Spinal cord (tissue), 10 donors: ENCODE results near the gene ARGFX. TPM values are rescaled to one million over a fixed set of nuclear protein-coding genes. Genes with fewer than 3 reads are reported as not detected.

Source experiments
- DNase-seq, 6 donors: peaks; one replicate each; pipeline versions ENCODE4 v3.0.0 to v3.0.0-alpha.2; 2013 to 2015; ENCODE audit warnings: low spot score in 6 of 6, low read depth in 4 of 6
- H3K27ac ChIP-seq: one replicate; pipeline ENCODE4 v1.5.1; 2013; ENCODE audit warnings: low read depth, low read length, control low read depth
- H3K27me3 ChIP-seq: one replicate; pipeline ENCODE4 v1.6.1; 2013; ENCODE audit warnings: low read length; ENCODE audit not compliant: control insufficient read depth, insufficient read depth
- H3K36me3 ChIP-seq: one replicate; pipeline ENCODE4 v1.6.1; 2013; ENCODE audit warnings: low read length; ENCODE audit not compliant: control insufficient read depth, insufficient read depth
- H3K4me1 ChIP-seq: one replicate; pipeline ENCODE4 v1.6.1; 2013; ENCODE audit warnings: low read length; ENCODE audit not compliant: control insufficient read depth, insufficient read depth
- H3K4me3 ChIP-seq: one replicate; pipeline ENCODE4 v1.5.1; 2013; ENCODE audit warnings: low read depth, low read length, control low read depth
- H3K9me3 ChIP-seq: one replicate; pipeline ENCODE4 v1.6.1; 2013; ENCODE audit warnings: low read length; ENCODE audit not compliant: control insufficient read depth, insufficient read depth
- WGBS: methylation state at CpG from one replicate; pipeline ENCODE4 v1.1.5; 2013; ENCODE audit warnings: missing lambda C conversion rate; ENCODE audit not compliant: insufficient coverage; 5-methylcytosine and 5-hydroxymethylcytosine counted together
- long read RNA-seq, 4 donors: transcript quantifications; one replicate each; lab custom pipeline, GENCODE V29; 2026
- polyA plus RNA-seq, 2 donors: library from polyadenylated mRNA; unstranded; fragments of 120-200 nt; gene quantifications; one replicate each; pipeline ENCODE4 v1.2.1, GENCODE V29; 2013; ENCODE audit not compliant: insufficient read length in 2 of 2
- total RNA-seq, 2 donors: library from RNA; depleted of rRNA in 1 of 2; stranded (reverse); fragments of 120-200 nt in 1 of 2; fragments of >200 nt in 1 of 2; gene quantifications; one replicate each; pipeline versions ENCODE4 v1.2.3 to v1.2.4, GENCODE V29; 2013 to 2014
- donor health status: healthy.

ARGFX gene
- total RNA-seq (not detected), polyA plus RNA-seq (not detected)
- long read RNA-seq, donor 1, result 0 reads
- long read RNA-seq, donor 2, result 0 reads
- long read RNA-seq, donor 3, result 0 reads
- long read RNA-seq, donor 4, result 0 reads

DNA sequence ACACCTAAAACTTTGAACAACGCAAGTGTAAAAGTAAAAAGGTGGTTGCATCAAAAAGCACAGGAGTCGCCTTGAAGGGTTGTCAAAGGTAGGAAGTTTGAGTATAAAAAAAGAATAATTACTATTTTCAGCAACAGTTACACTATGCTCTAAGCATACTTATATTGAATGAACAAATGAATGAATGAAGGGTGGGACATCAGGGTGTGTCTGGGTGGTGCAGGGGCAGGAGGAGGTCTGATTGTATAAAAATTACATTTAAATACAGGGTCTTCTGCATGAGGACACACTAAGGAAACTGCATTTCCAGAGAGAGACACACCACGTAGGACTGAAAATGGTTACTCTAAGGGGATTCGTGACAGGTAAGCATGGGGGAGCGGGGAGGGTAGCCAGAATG lies at the start of gene ARGFX:
Gene ARGFX (plus strand): TSS at position 301 of the 400 bp plus-strand sequence. CDS start 2,765 bp downstream, outside the sequence.
- Histone ChIP-seq H3K9me3 (no peaks in the 10 kb centered on the region), H3K4me1 (no peaks in the 10 kb centered on the region), H3K36me3 (no peaks in the 10 kb centered on the region), H3K27me3 (no peaks in the 10 kb centered on the region), H3K27ac (no peak within 1 kb of the TSS), H3K4me3 (no peak within 1 kb of the TSS)
- no CpG with 5 or more reads among the region's 5 CpGs for WGBS
- DNase-seq, result no peak

DNA sequence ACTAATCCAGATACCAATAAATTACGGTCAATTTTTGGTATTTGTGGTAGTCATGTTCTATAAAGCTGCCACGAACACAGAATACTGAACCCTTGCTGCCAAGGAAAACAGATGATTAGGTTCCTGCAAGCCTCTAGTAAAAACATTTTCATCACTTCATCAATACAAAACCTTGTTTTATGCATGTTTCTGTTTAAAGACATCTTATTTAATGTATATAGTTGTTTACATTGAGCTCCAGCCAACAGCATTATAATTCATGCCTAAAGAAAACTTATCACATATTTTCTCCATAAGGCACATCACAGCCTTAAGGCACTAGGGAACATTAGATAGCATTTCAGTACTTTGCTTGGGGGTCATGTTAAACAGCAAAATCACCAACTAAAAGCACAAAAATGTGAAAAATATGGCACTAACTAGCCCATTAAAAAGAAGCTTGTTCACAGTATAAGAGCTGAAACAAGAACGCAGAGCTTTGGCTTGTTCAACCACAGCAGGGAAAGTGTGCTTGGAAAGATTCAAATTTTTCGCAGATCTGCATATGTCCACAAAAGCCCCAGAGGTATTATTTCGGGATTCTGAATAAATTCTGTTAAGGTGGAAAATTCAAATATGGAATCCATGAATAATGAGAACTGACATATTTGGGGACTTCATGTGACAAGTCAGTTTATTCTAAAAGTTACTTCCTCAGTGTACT lies 49.6 kb upstream of the ARGFX start:
- no peaks in the 10 kb centered on the region for H3K4me1 ChIP-seq
- H3K4me3 ChIP-seq, result no peak overlapping the region
- peak in 2 of 6 donors; percentile 3 to 20 for DNase-seq
- WGBS, result 100% methylated on average over 2 of the region's 5 CpGs
- no peak overlapping the region for H3K27ac ChIP-seq
- H3K9me3 ChIP-seq, result peaks cover 5% of the 10 kb centered on the region
- no peaks in the 10 kb centered on the region for H3K36me3 ChIP-seq
- no peaks in the 10 kb centered on the region for H3K27me3 ChIP-seq

DNA sequence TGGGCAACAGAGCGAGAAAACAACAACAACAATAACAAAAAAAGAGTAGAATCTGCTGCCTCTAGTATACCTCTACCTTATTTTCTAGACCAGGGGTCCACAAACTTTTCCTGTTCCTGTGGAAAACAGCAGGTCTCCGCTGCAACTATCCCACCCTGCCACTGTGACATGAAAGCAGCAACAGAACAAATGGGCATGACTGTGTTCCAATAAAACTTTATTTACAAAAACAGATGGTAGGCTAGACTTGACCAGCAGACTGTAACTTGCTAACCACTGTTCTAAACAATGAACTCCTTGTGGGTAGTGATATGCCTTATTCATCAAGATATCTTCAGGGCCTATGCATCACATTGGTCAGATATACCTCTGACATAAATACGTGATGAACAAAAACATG lies 47.2 kb upstream of the ARGFX start:
- 100% methylated on average over 2 of the region's 3 CpGs for WGBS
- Histone ChIP-seq H3K36me3 (no peaks in the 10 kb centered on the region), H3K27me3 (no peaks in the 10 kb centered on the region), H3K27ac (no peak overlapping the region), H3K4me1 (no peaks in the 10 kb centered on the region), H3K9me3 (peaks cover 5% of the 10 kb centered on the region), H3K4me3 (no peak overlapping the region)
- DNase-seq, result no peak

DNA sequence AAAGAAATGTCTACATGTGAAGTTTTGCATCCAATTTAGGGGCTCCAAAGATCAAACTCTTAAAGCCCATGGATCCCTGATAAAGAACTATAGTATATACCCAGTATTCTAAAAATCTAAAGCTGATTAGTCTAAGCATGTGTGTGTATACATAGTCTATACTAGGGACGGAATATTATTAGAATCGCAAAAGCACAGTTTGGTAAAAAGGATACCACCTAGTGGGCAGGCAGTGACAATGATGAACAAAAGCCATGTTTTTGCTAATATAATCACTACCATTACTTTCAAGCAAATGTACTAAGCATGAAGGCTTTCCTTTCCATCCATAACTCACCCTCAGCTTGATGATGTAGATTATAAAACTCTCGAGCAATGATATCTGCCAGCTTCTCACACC lies 38.4 kb upstream of the ARGFX start:
- DNase-seq, result peak in 1 of 6 donors; percentile 59
- Histone ChIP-seq H3K4me3 (no peak overlapping the region), H3K4me1 (no peaks in the 10 kb centered on the region), H3K9me3 (no peaks in the 10 kb centered on the region), H3K36me3 (peaks cover 2% of the 10 kb centered on the region), H3K27me3 (no peaks in the 10 kb centered on the region), H3K27ac (no peak overlapping the region)
- no CpG with 5 or more reads among the region's 3 CpGs for WGBS

DNA sequence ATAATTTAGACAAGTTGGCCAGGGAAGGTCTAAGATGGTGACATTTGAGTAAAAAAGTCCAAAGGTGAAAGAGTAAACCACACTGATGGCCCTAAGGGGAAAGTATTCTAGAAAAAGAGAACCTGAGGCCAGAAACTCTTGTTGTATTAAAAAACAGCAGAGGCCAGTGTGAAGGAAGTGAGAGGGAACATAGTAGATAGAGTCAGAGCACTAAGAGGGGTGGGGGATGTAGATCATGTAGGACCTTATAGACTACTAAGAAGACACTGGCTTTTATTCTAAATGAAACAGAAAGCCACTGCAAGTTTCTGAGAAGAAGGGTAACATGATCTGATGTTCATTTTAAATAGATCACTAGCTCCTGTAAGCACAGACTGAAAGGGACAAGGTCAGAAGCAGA lies 36.5 kb upstream of the ARGFX start:
- no peaks in the 10 kb centered on the region for H3K27me3 ChIP-seq
- no peak overlapping the region for H3K27ac ChIP-seq
- H3K36me3 ChIP-seq, result peaks cover 2% of the 10 kb centered on the region
- no peaks in the 10 kb centered on the region for H3K4me1 ChIP-seq
- DNase-seq, result no peak
- no peaks in the 10 kb centered on the region for H3K9me3 ChIP-seq
- H3K4me3 ChIP-seq, result no peak overlapping the region

DNA sequence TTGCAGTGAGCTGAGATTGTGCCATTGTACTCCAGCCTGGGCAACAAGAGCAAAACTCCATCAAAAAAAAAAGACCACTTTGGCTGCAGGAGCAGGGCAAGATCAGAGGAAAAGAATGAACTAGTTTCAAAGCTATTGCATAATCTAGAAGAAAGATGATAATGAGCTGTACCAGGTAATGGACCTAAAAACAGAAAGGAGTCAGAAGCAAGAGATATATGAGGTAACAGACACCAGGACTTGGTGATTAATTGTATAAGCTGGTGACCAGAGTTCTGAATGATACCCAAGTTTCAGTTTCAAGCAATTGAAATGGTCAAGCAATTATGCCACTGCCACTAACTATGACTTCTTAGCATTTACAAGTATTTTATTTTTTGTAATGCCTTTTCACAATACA lies 24.8 kb upstream of the ARGFX start:
- Histone ChIP-seq H3K27me3 (no peaks in the 10 kb centered on the region), H3K4me1 (peaks cover 8% of the 10 kb centered on the region), H3K36me3 (no peaks in the 10 kb centered on the region), H3K4me3 (no peak overlapping the region), H3K27ac (no peak overlapping the region), H3K9me3 (no peaks in the 10 kb centered on the region)
- no peak for DNase-seq

DNA sequence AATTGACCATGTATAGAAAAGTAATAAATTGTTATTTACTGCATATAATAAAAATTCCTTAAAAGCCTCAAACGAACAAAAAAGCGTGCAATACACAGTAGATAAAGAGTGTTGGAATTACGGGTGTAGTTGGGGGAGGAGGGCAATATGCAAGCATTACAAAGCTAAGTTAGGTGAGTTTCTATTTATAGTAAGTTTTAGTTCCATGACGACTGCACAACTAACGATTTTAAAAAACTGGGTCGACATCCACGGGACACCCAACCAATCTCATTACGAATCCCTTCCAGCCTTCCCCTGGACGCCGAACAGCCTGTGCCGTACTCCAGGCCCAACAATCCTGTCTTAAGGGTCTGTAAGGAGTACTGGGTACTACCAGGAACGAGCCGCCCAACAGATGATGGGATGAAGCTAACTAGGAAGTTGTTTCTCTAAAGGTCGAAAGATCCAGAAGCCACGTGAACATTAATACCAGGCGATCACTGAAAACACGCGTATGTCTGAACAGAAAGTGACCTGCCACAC lies 22.6 kb upstream of the ARGFX start:
- Histone ChIP-seq H3K27me3 (no peaks in the 10 kb centered on the region), H3K4me1 (peaks cover 8% of the 10 kb centered on the region), H3K4me3 (peak overlapping the region; percentile 75), H3K36me3 (no peaks in the 10 kb centered on the region), H3K9me3 (no peaks in the 10 kb centered on the region), H3K27ac (no peak overlapping the region)
- DNase-seq, result no peak
- WGBS, result 2% methylated on average over 7 of the region's 18 CpGs

DNA sequence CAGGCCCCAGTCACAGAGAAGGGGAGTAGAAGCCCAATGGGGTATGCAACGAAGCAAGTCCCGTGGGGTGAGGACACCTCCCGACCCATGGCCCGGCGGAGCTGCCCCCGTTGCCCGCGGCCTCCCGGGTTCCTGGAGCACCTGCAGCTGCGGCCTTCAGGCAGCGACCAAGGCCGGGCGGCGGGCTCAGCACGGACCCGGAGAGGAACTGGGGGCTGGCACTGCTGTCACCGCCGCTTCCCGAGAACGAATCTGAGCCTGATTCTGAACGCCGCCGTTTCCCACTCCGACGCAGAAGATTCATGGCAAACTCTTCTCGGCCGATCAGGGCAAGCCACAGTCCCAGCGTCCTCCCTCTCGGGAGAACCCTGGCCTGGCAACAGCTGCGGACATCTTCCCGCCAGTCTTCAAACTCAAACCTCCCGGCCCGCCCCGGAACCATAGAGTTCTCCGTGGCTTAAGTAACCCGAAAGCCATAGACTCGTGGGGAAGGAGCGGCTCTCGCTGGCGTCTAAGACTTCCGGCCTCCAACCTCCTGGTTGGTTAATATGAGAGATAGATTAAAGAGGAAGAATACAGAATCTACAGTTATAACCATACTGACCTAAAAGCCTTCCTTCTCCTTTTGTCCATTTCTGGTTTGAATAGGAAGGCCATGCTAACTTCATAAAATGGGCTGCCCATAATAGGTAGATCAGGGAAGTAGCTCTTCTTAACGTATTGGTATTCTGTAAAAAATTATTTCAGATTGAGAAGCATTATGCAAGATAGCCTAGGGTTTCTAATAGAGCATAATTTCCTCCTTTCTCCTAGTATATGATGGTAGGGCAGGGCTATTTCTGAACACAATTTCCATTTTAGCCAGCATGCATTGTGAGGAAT lies 21.9 kb upstream of the ARGFX start, which contains the start of gene POLQ:
Gene POLQ (minus strand): TSS at position 415 of the 882 bp plus-strand sequence. CDS start 111 bp downstream, at position 304.
- DNase-seq, result peak; percentile 71 to 98 (median 90)
- 0% methylated on average over 31 of the region's 42 CpGs for WGBS
- Histone ChIP-seq H3K9me3 (no peaks in the 10 kb centered on the region), H3K27me3 (no peaks in the 10 kb centered on the region), H3K4me3 (peak within 1 kb of the TSS; percentile 75), H3K36me3 (no peaks in the 10 kb centered on the region), H3K4me1 (peaks cover 8% of the 10 kb centered on the region), H3K27ac (peak within 1 kb of the TSS; percentile 65)

DNA sequence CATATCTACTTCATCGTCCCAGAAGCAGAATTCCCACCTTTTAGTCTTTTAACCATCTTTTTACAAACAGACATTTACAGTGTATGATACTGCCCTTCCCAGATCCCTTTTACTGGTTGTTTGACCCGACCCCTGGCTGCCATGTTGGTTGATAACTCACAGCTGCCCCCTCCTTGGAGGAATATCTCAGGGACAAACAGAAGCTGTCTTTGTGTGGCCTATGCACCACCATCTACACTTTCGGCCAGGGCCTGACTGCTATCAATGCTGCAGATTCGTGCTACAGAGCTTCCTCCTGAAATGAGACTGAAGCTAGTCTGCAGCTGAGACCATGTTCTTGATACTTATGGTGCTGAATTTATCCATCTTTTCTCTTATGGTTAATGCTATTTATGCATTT lies 15.4 kb upstream of the ARGFX start:
- WGBS, result 60% methylated on average over 2 of the region's 4 CpGs
- no peak overlapping the region for H3K4me3 ChIP-seq
- no peaks in the 10 kb centered on the region for H3K36me3 ChIP-seq

More for the DNA sequence above, 15.4 kb upstream of the ARGFX start:
- no peak for DNase-seq
- Histone ChIP-seq H3K27me3 (no peaks in the 10 kb centered on the region), H3K9me3 (no peaks in the 10 kb centered on the region), H3K4me1 (no peaks in the 10 kb centered on the region), H3K27ac (no peak overlapping the region)
